Measurements from ENCODE around the gene ZNF534. TPM values are rescaled to one million over a fixed set of nuclear protein-coding genes. Genes with fewer than 3 reads are reported as not detected.
"Not testable (repeated sequence)": the region's sequence is repeated elsewhere in the genome, so short reads cannot be mapped to it uniquely, and the experiment has no call there.

ZNF534 gene
- total RNA-seq, 4 donors from 2014 or later: not detected

DNA sequence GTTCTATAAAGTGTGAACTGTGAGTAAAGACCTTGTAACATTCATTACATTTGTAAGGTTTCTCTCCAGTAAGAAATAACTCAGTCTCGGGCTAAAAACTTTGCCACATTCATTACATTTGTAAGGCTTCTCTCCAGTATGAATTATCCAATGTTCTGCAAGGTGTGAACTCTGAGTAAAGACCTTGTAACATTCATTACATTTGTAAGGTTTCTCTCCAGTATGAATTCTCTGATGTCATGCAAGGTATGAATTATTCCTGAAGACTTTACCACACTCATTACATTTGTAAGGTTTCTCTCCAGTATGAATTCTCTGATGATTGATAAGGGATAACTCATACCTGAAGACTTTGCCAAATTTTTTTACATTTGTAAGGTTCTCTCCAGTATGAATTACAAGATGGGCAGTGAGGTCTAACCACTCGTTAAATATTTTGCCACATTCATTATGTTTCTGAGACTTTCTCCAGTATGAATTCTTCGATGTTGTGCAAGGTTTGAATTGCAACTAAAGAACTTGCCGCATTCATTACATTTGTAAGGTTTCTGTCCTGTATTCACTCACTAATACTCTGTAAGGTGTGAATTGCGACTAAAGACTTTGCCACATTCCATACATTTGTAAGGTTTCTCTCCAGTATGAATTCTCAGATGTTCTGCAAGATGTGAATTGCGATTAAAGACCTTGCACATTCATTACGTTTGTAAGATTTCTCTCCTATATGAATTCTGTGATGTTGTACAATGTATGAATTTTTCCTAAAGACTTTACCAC is 45.6 kb downstream of the ZNF534 start:
- H3K36me3 ChIP-seq: no peaks in the 10 kb centered on the region
- in situ Hi-C loops (cut with MboI; ENCODE audit: low pct_ligation_motif_present in 1 of 4, low pct_unique_long_range_greater_than_20kb in 1 of 4, low sequenced_read_pairs in 3 of 4) (no loop called here), intact Hi-C loops (cut with DNase I; ENCODE audit: low total_unique reads) (no loop called here)
- TF ChIP-seq, protein P1, sequence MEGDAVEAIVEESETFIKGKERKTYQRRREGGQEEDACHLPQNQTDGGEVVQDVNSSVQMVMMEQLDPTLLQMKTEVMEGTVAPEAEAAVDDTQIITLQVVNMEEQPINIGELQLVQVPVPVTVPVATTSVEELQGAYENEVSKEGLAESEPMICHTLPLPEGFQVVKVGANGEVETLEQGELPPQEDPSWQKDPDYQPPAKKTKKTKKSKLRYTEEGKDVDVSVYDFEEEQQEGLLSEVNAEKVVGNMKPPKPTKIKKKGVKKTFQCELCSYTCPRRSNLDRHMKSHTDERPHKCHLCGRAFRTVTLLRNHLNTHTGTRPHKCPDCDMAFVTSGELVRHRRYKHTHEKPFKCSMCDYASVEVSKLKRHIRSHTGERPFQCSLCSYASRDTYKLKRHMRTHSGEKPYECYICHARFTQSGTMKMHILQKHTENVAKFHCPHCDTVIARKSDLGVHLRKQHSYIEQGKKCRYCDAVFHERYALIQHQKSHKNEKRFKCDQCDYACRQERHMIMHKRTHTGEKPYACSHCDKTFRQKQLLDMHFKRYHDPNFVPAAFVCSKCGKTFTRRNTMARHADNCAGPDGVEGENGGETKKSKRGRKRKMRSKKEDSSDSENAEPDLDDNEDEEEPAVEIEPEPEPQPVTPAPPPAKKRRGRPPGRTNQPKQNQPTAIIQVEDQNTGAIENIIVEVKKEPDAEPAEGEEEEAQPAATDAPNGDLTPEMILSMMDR (IDR thresholded peaks at IDR 0.05): no peak
- TF ChIP-seq POLR2A (IDR thresholded peaks at IDR 0.05) (no peak), EP300 (IDR thresholded peaks at IDR 0.05; ENCODE audit: low read depth) (no peak), POLR2AphosphoS5 (IDR thresholded peaks at IDR 0.05) (no peak)
- H3K27ac ChIP-seq: no peak overlapping the region
- H3K9me3 ChIP-seq: peaks cover 87 to 97% of the 10 kb centered on the region in 2 donors
- no peak overlapping the region for H3K4me3 ChIP-seq
- H3K4me1 ChIP-seq: no peaks in the 10 kb centered on the region
- DNase-seq: no peak
- no peaks in the 10 kb centered on the region for H3K27me3 ChIP-seq
- 94% methylated on average over 7 of the region's 7 CpGs for WGBS, 2 donors (ENCODE audit: low coverage in 1 of 2)

DNA sequence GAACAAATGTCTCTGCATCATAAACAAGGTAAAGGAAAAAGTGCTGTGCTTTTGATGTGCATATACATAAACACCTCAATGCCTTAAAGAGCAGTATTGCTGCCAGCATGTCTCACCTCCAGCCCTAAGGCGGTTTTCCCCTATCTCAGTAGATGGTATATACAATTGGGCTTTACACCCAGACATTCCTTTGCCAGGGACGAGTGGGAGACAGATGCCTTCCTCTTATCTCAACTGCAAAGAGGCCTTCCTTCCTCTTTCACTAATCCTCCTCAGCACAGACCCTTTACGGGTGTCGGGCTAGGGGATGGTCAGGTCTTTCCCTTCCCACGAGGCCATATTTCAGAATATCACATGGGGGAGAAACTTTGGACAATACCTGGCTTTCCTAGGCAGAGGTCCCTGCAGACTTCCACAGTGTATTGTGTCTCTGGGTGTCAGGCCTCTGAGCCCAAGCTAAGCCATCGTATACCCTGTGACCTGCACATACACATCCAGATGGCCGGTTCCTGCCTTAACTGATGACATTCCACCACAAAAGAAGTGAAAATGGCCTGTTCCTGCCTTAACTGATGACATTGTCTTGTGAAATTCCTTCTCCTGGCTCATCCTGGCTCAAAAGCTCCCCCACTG is 55.3 kb downstream of the ZNF534 start:
- DNase-seq; H3K27ac ChIP-seq; intact Hi-C loops (cut with DNase I; ENCODE audit: low total_unique reads); in situ Hi-C loops (cut with MboI; ENCODE audit: low pct_ligation_motif_present in 1 of 4, low pct_unique_long_range_greater_than_20kb in 1 of 4, low sequenced_read_pairs in 3 of 4); H3K27me3 ChIP-seq; H3K36me3 ChIP-seq; H3K4me1 ChIP-seq; H3K4me3 ChIP-seq: not testable (repeated sequence)
- 52 to 61% methylated on average over 4 to 7 of the region's 7 CpGs for WGBS, 2 donors (ENCODE audit: low coverage in 1 of 2)
- H3K9me3 ChIP-seq: peaks cover 58 to 85% of the 10 kb centered on the region in 2 donors

DNA sequence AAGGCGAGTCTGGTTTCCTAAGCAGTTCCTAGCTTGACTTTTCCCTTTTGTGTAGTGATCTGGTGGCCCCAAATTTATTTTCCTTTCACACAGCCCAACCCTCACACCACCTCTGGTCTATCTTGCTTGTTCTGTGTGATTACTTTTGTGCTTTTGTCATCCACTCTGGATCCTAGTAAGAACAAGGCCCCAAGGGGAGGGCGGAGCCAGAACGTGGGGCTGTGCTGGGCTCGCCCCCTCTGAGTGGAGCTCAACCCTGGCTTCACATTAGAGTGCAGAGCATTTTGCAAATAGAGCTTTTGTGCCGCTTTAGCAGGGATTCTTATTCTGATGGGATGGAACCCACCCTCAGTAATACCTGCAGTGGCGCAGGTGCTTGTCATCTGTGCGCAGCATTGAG is 56.1 kb downstream of the ZNF534 start:
- H3K36me3 ChIP-seq; H3K4me1 ChIP-seq; H3K27ac ChIP-seq; H3K4me3 ChIP-seq; in situ Hi-C loops (cut with MboI; ENCODE audit: low pct_ligation_motif_present in 1 of 4, low pct_unique_long_range_greater_than_20kb in 1 of 4, low sequenced_read_pairs in 3 of 4); DNase-seq; intact Hi-C loops (cut with DNase I; ENCODE audit: low total_unique reads); H3K27me3 ChIP-seq: not testable (repeated sequence)
- peaks cover 57 to 82% of the 10 kb centered on the region in 2 donors for H3K9me3 ChIP-seq
- WGBS, 2 donors (ENCODE audit: low coverage in 1 of 2): 65% methylated on average over 7 of the region's 7 CpGs; no CpG with 5 or more reads in 1 of the 2 donors

DNA sequence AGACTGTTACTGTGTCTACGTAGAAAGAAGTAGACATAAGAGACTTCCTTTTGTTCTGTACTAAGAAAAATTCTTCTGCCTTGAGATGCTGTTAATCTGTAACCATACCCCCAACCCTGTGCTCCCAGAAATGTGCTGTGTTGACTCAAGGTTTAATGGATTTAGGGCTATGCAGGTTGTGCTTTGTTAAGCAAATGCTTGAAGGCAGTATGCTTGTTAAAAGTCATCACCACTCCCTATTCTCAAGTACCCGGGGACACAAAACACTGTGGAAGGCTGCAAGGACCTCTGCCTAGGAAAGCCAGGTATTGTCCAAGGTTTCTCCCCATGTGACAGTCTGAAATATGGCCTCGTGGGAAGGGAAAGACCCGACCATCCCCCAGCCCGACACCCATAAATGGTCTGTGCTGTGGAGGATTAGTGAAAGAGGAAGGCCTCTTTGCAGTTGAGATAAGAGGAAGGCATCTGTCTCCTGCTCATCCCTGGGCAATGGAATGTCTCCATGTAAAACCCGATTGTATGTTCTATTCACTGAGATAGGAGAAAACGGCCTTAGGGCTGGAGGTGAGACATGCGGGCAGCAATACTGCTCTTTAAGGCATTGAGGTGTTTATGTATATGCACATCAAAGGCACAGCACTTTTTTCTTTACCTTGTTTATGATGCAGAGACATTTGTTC is 56.8 kb downstream of the ZNF534 start:
- H3K4me3 ChIP-seq; intact Hi-C loops (cut with DNase I; ENCODE audit: low total_unique reads); H3K36me3 ChIP-seq; H3K27ac ChIP-seq; DNase-seq; H3K27me3 ChIP-seq; H3K4me1 ChIP-seq; in situ Hi-C loops (cut with MboI; ENCODE audit: low pct_ligation_motif_present in 1 of 4, low pct_unique_long_range_greater_than_20kb in 1 of 4, low sequenced_read_pairs in 3 of 4): not testable (repeated sequence)
- WGBS, 2 donors (ENCODE audit: low coverage in 1 of 2): 9 to 21% methylated on average over 4 to 8 of the region's 8 CpGs
- H3K9me3 ChIP-seq: peaks cover 51 to 76% of the 10 kb centered on the region in 2 donors

DNA sequence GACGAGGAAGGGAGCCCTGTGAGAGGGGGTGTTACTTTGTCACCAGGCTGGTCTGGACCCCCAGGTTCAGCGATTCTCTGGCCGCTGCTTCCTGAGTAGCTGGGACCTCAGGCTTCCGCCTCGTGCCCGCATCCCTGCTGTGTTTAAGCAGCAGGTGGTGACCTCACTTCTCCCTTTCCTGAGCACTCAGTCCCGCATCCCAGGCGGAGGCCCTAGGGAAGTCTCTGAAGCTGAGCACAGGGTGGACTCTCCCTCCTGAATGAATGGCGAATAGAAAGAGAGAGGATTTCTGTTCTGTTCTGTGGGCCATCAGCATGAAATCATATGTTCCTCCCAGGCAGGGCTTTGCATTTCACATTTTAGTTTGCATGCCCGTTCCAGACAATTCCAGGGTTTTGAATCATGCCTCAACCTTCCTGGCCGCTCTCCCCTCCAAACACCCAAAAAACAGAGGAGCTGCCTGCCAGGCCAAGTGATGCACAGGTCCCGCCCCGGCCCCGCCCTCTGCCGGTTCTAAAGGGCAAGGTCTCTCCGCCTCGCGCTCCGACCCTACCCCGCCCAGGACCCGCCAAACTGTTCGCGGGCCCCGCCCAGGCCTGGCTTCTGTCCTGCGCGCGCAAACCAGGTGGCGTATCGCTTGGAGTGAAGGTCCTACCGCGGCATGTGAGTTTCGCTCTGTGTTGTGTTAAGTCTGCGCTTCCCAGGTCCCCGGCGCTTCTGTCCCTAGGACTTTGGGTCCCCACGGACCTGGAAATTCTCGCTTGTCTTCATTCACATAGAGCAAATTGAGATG is 63.4 kb downstream of the ZNF534 start:
- no peak for TF ChIP-seq POLR2AphosphoS5 (IDR thresholded peaks at IDR 0.05)
- TF ChIP-seq POLR2A (IDR thresholded peaks at IDR 0.05): no peak
- no peak for TF ChIP-seq EP300 (IDR thresholded peaks at IDR 0.05; ENCODE audit: low read depth)
- TF ChIP-seq, protein P1 (IDR thresholded peaks at IDR 0.05): no peak
- H3K9me3 ChIP-seq: peaks cover 47 to 58% of the 10 kb centered on the region in 2 donors
- H3K4me1 ChIP-seq: no peaks in the 10 kb centered on the region
- in situ Hi-C loops (cut with MboI; ENCODE audit: low pct_ligation_motif_present in 1 of 4, low pct_unique_long_range_greater_than_20kb in 1 of 4, low sequenced_read_pairs in 3 of 4) (no loop called here), intact Hi-C loops (cut with DNase I; ENCODE audit: low total_unique reads) (no loop called here)
- H3K27me3 ChIP-seq: no peaks in the 10 kb centered on the region
- H3K4me3 ChIP-seq: no peak overlapping the region
- no peak for DNase-seq
- no peak overlapping the region for H3K27ac ChIP-seq
- H3K36me3 ChIP-seq: no peaks in the 10 kb centered on the region
- WGBS, 2 donors (ENCODE audit: low coverage in 1 of 2): 40 to 73% methylated on average over 1 to 33 of the region's 37 CpGs

Data from transverse colon (tissue), 4 donors.